NT2/D1 (cell line): ENCODE data around the gene BABAM2.

Experiments used
- DNase-seq: peaks from one replicate; pipeline ENCODE4 v3.0.0-alpha.2; 2011; ENCODE audit warnings: low read depth, low spot score
- H3K27me3 ChIP-seq: 2 replicates; pipeline ENCODE4 v1.6.0; 2011; ENCODE audit warnings: mild to moderate bottlenecking; ENCODE audit not compliant: insufficient read length, insufficient read depth
- H3K36me3 ChIP-seq: 2 replicates; pipeline ENCODE4 v1.6.1; 2011; ENCODE audit warnings: mild to moderate bottlenecking, low read length, mixed read lengths; ENCODE audit not compliant: insufficient read depth, insufficient read length
- H3K4me1 ChIP-seq: 2 replicates; pipeline ENCODE4 v1.5.1; 2011; ENCODE audit not compliant: insufficient read depth, insufficient read length
- H3K4me3 ChIP-seq: 2 replicates; pipeline ENCODE4 v1.5.1; 2011; ENCODE audit warnings: low read depth; ENCODE audit not compliant: insufficient read length
- H3K9ac ChIP-seq: 2 replicates; pipeline ENCODE4 v1.6.0; 2011; ENCODE audit warnings: low read depth; ENCODE audit not compliant: insufficient read length
- H3K9me3 ChIP-seq: 2 replicates; pipeline ENCODE4 v1.5.1; 2011; ENCODE audit warnings: mild to moderate bottlenecking, low read length; ENCODE audit not compliant: insufficient read depth
- SUZ12 ChIP-seq: IDR thresholded peaks from 2 replicates; pipeline ENCODE4 v1.6.1; 2011; ENCODE audit not compliant: insufficient read length, insufficient read depth; ENCODE audit errors: extremely low read depth
- YY1 ChIP-seq: IDR thresholded peaks from 2 replicates; pipeline ENCODE4 v1.6.1; 2011; ENCODE audit not compliant: insufficient read length, insufficient read depth
- ZNF274 ChIP-seq: IDR thresholded peaks from 2 replicates; pipeline ENCODE4 v1.6.1; 2011; ENCODE audit warnings: mild to moderate bottlenecking, low read depth, low read length

The BABAM2 gene

GRCh38 chr2:28239207-28239606, 348.7 kb downstream of the BABAM2 start:
- H3K4me3 ChIP-seq, result no peak overlapping the region
- no peak for DNase-seq
- H3K4me1 ChIP-seq, result no peaks in the 10 kb centered on the region
- H3K9ac ChIP-seq, result no peak overlapping the region
- H3K9me3 ChIP-seq, result no peaks in the 10 kb centered on the region
- no peak for TF ChIP-seq ZNF274
- no peak for TF ChIP-seq YY1
- TF ChIP-seq SUZ12, result no peak
- no peaks in the 10 kb centered on the region for H3K27me3 ChIP-seq
- no peaks in the 10 kb centered on the region for H3K36me3 ChIP-seq

DNA sequence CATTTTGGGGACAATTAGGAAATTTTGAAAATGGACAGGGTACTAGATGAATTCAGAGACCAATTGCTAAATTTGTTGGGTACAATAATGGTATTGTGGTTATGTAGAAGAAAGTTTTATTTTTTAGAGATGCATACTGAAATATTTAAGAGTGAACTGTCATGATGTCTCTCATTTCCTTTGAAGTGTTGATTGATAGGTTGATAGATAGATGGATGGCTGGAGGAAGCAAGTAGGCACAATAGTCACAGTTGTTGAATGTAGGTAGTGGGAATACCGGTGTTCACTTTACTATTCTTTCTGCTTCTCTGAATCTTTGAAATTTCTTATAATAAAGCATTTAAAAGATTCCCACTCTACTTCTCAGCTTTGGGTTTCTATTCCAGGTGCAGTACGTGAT, 350.4 kb downstream of the BABAM2 start:
- DNase-seq, result no peak
- Histone ChIP-seq H3K36me3 (no peaks in the 10 kb centered on the region), H3K9me3 (no peaks in the 10 kb centered on the region), H3K4me3 (no peak overlapping the region), H3K9ac (no peak overlapping the region), H3K4me1 (no peaks in the 10 kb centered on the region), H3K27me3 (no peaks in the 10 kb centered on the region)
- no peak for TF ChIP-seq YY1
- TF ChIP-seq SUZ12, result no peak
- TF ChIP-seq ZNF274, result no peak

GRCh38 chr2:28247290-28247689, 356.8 kb downstream of the BABAM2 start:
- Histone ChIP-seq H3K27me3 (no peaks in the 10 kb centered on the region), H3K9ac (no peak overlapping the region), H3K4me3 (no peak overlapping the region), H3K9me3 (no peaks in the 10 kb centered on the region), H3K4me1 (no peaks in the 10 kb centered on the region), H3K36me3 (no peaks in the 10 kb centered on the region)
- no peak for DNase-seq
- TF ChIP-seq ZNF274 (no peak), SUZ12 (no peak), YY1 (no peak)

GRCh38 chr2:28247734-28248133, 357.2 kb downstream of the BABAM2 start:
- no peak for DNase-seq
- TF ChIP-seq SUZ12 (no peak), ZNF274 (no peak), YY1 (no peak)
- Histone ChIP-seq H3K9me3 (no peaks in the 10 kb centered on the region), H3K36me3 (no peaks in the 10 kb centered on the region), H3K4me1 (no peaks in the 10 kb centered on the region), H3K4me3 (no peak overlapping the region), H3K27me3 (no peaks in the 10 kb centered on the region), H3K9ac (no peak overlapping the region)

- H3K4me3 ChIP-seq, result no peak overlapping the region
- H3K36me3 ChIP-seq, result no peaks in the 10 kb centered on the region
- no peaks in the 10 kb centered on the region for H3K9me3 ChIP-seq
- H3K4me1 ChIP-seq, result no peaks in the 10 kb centered on the region
- no peak for DNase-seq
- TF ChIP-seq YY1 (no peak), ZNF274 (no peak), SUZ12 (no peak)
- no peaks in the 10 kb centered on the region for H3K27me3 ChIP-seq
- H3K9ac ChIP-seq, result no peak overlapping the region
These were observed 358.0 kb downstream of the BABAM2 start for GRCh38 chr2:28248511-28248910.

DNA sequence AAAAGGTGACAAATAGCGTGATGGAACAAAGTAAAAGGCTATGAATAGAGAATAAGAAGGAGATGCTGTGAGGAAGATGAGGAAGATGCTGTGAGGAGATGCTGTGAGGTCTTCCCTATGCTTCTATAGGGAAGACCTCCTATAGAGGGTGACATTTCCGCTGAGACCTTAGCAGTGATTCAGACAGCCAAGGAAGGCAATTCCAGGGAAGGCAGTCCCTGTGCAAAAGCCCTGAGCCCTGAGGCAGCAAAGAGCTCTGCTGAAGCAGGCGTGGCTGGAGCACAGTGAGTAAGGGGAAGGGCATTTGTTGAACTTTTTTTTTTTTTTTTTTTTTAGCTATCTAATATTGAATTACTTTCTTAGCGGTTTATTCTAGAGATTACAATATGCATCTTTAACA, 359.5 kb downstream of the BABAM2 start:
- no peak overlapping the region for H3K9ac ChIP-seq
- no peak for TF ChIP-seq ZNF274
- TF ChIP-seq SUZ12, result no peak
- no peak for TF ChIP-seq YY1
- DNase-seq, result peak; percentile 44
- H3K4me3 ChIP-seq, result no peak overlapping the region
- H3K36me3 ChIP-seq, result no peaks in the 10 kb centered on the region
- no peaks in the 10 kb centered on the region for H3K27me3 ChIP-seq
- no peaks in the 10 kb centered on the region for H3K9me3 ChIP-seq
- no peaks in the 10 kb centered on the region for H3K4me1 ChIP-seq

GRCh38 chr2:28251337-28251736, 360.8 kb downstream of the BABAM2 start:
- Histone ChIP-seq H3K4me3 (no peak overlapping the region), H3K9me3 (no peaks in the 10 kb centered on the region), H3K9ac (no peak overlapping the region), H3K4me1 (no peaks in the 10 kb centered on the region), H3K36me3 (no peaks in the 10 kb centered on the region), H3K27me3 (no peaks in the 10 kb centered on the region)
- no peak for TF ChIP-seq YY1
- no peak for TF ChIP-seq ZNF274
- no peak for TF ChIP-seq SUZ12
- no peak for DNase-seq

GRCh38 chr2:28252311-28252710, 361.8 kb downstream of the BABAM2 start:
- Histone ChIP-seq H3K4me3 (no peak overlapping the region), H3K9me3 (no peaks in the 10 kb centered on the region), H3K9ac (no peak overlapping the region), H3K4me1 (no peaks in the 10 kb centered on the region), H3K27me3 (no peaks in the 10 kb centered on the region), H3K36me3 (no peaks in the 10 kb centered on the region)
- TF ChIP-seq SUZ12 (no peak), ZNF274 (no peak), YY1 (no peak)
- no peak for DNase-seq
